Amniotic epithelial cell (primary cell): ENCODE results near the gene CPED1.
A peak's percentile ranks its signal among the peaks of the same experiment; 100 is the strongest.
"Not testable (repeated sequence)": the region's sequence is repeated elsewhere in the genome, so short reads cannot be mapped to it uniquely, and the experiment has no call there.

Experiments
- DNase-seq: peaks from one replicate; pipeline ENCODE4 v3.0.0-alpha.2; 2010; ENCODE audit warnings: low read depth

CPED1 gene

GRCh38 chr7:120981888-120982615 lies 6.5 kb upstream of the CPED1 start:
- peak; percentile 80 for DNase-seq

GRCh38 chr7:120983592-120983991 lies 4.9 kb upstream of the CPED1 start:
- not testable (repeated sequence) for DNase-seq

GRCh38 chr7:120984406-120984805 lies 4.1 kb upstream of the CPED1 start:
- no peak for DNase-seq

GRCh38 chr7:120985130-120985758 lies 3.3 kb upstream of the CPED1 start:
- DNase-seq, result peak; percentile 87

GRCh38 chr7:120985839-120986238 lies 2.7 kb upstream of the CPED1 start:
- no peak for DNase-seq

- no peak for DNase-seq
These were observed 1.9 kb upstream of the CPED1 start for GRCh38 chr7:120986650-120987049.

- DNase-seq, result no peak
These were observed 1.2 kb upstream of the CPED1 start for GRCh38 chr7:120987280-120987679.

- DNase-seq, result peak; percentile 93
These were observed 574 bp upstream of the CPED1 start for GRCh38 chr7:120987683-120988590.

GRCh38 chr7:120989257-120990220 lies 1.0 kb downstream of the CPED1 start:
- no peak for DNase-seq

- no peak for DNase-seq
These were observed 2.1 kb downstream of the CPED1 start for GRCh38 chr7:120990468-120991118.

- DNase-seq, result no peak
These were observed 2.6 kb downstream of the CPED1 start for GRCh38 chr7:120991161-120991560.

GRCh38 chr7:120991581-120991980 lies 3.1 kb downstream of the CPED1 start:
- DNase-seq, result peak; percentile 53

- DNase-seq, result no peak
These were observed 3.9 kb downstream of the CPED1 start for GRCh38 chr7:120992272-120992964.

GRCh38 chr7:120992965-120993494 lies 4.5 kb downstream of the CPED1 start:
- DNase-seq, result no peak

GRCh38 chr7:120993553-120994191 lies 5.2 kb downstream of the CPED1 start:
- DNase-seq, result peak; percentile 60

- DNase-seq, result no peak
These were observed 6.2 kb downstream of the CPED1 start for GRCh38 chr7:120994512-120995410.

- no peak for DNase-seq
These were observed 7.1 kb downstream of the CPED1 start for GRCh38 chr7:120995654-120996053.

GRCh38 chr7:120996333-120996987 lies 7.9 kb downstream of the CPED1 start:
- DNase-seq, result peak; percentile 91
